Activated CD8-positive, alpha-beta memory T cell treated with anti-CD3 and anti-CD28 coated beads, Interleukin-2, amount 50 U/mL, for 24 hours (primary cell): Measurements from ENCODE around the gene ZNF518A.

ENCODE experiments used
- DNase-seq: peaks from one replicate; pipeline ENCODE4 v3.0.0-alpha.2; 2020; ENCODE audit errors: extremely low read depth

Gene ZNF518A, protein sequence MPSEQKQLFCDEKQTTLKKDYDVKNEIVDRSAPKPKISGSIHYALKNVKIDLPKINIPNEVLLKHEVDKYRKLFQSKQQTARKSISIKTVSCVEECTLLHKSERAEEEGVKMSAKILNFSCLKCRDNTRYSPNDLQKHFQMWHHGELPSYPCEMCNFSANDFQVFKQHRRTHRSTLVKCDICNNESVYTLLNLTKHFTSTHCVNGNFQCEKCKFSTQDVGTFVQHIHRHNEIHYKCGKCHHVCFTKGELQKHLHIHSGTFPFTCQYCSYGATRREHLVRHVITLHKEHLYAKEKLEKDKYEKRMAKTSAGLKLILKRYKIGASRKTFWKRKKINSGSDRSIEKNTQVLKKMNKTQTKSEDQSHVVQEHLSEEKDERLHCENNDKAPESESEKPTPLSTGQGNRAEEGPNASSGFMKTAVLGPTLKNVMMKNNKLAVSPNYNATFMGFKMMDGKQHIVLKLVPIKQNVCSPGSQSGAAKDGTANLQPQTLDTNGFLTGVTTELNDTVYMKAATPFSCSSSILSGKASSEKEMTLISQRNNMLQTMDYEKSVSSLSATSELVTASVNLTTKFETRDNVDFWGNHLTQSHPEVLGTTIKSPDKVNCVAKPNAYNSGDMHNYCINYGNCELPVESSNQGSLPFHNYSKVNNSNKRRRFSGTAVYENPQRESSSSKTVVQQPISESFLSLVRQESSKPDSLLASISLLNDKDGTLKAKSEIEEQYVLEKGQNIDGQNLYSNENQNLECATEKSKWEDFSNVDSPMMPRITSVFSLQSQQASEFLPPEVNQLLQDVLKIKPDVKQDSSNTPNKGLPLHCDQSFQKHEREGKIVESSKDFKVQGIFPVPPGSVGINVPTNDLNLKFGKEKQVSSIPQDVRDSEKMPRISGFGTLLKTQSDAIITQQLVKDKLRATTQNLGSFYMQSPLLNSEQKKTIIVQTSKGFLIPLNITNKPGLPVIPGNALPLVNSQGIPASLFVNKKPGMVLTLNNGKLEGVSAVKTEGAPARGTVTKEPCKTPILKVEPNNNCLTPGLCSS (N-terminal part only)

GRCh38 chr10:96129387-96130325 is at the start of gene ZNF518A:
ZNF518A (plus strand) TSS chr10:96130297; CDS start chr10:96156323, 26,026 bp downstream.
- peak; percentile 72 for DNase-seq

DNA sequence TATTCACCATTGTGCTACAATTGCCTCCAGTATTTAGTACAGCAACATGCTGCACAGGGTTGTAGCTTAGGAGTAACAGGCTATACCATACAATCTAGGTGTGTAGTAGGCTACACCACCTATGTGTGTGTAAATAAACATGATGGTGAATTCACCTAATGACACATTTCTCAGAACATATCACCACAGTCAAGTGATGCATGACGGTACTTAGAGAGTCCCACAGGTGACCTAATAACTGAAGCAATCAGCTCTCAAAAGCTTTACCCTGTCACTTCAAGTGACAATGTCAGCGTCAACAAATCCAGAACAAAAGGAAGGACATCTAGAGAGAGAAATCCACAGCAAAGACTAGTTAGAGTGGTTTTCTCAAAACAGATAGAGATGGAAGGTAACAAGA is 47.9 kb upstream of the ZNF518A start:
- DNase-seq = no peak

DNA sequence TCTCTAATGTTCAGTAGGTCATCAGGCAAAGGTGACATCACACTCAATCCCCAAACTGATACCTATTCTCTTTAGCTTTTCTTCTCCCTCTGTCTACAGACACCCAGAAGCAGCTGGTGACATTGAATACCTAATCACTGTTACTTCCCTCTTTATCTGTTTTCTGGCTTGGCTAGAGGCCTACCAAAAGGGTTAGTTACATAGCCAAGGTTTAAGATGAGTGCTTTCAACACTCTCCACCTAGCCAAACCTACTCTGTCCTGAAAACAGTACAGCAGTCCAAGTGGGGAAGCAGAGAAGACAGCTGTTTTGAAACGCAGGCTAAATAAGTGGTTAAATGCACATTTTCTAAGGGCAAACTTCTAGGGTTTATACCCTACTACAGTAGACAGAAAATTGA is 47.3 kb upstream of the ZNF518A start:
- no peak for DNase-seq

DNA sequence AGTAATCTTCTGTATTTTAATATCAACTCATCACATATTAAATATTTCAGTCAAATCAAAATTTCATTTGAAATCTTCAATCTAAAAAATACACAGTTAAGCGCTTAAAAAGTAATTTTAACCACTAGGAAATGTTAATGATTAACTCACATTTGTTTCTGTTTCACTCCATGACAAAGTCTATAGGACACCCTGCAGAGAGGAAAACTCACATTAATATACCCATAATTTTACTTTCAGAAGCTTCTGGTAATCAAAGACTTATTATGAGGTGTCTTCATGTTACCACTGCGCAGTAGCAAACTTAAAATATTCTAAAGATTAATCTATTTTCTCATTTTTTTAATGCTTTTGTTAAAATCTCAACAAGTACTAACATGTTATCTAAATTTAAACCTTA is 41.0 kb upstream of the ZNF518A start:
- DNase-seq = no peak

- DNase-seq = peak; percentile 83
Observed at GRCh38 chr10:96089670-96090462, 40.2 kb upstream of the ZNF518A start.

- DNase-seq = no peak
Observed at GRCh38 chr10:96090463-96090800, 39.7 kb upstream of the ZNF518A start.

DNA sequence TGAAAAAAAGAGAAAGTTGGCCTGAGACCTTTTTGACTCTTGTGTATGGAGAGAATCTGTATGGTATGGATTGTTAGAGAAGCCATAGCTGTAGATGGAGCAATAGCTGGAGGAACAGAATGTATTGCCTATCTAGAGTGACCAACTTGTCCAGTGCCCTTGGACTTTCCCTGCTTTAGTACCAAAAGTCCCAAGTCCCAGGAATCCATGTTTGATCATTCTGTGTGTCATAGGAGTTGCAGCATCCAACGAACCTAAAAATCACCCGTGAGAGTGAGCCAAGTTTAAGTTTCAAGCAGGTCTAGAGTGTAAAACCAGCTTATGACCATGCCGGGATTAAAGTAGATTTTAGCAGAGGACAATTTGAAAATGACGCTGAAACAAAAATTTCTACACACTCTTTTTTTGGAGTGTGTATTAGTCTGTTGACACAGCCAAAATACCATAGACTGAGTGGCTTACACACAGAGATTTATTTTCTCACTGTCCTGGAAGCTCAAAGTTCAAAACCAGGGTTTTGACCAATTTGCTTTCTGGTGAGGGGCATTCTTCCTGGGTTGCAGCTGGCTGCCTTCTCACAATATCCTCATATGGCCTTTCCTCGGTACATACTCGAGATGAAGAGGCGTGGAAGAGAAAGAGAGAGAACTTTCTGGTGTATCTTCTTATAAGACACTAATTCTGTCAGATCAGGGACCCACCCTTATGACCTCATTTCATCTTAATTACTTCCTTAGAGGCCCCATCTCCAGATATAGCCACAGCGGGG is 36.9 kb upstream of the ZNF518A start:
- DNase-seq = no peak

GRCh38 chr10:96093948-96094347 is 36.1 kb upstream of the ZNF518A start:
- DNase-seq = no peak

DNA sequence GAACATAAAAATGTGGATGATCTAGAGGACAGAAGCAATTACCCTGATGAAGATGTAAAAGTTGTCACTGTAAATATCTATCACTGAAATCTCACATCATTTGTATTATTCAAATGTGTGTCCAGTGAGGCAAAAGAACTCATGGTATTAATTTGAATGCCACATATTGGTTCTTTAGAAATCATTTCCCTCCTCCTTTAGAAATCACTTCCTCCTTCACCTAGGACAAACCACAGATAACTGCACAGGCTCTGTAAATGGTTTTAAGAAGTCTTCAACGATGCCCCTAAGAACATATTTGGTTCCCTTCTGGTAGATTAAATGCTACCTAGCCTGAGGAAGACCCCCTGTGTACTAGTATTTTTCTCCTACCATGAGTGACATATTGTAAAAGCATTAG is 33.1 kb upstream of the ZNF518A start:
- no peak for DNase-seq

- no peak for DNase-seq
Observed at GRCh38 chr10:96097865-96098264, 32.2 kb upstream of the ZNF518A start.

GRCh38 chr10:96107623-96108038 is 22.5 kb upstream of the ZNF518A start:
- no peak for DNase-seq

- DNase-seq = no peak
Observed at GRCh38 chr10:96112531-96112930, 17.6 kb upstream of the ZNF518A start.

DNA sequence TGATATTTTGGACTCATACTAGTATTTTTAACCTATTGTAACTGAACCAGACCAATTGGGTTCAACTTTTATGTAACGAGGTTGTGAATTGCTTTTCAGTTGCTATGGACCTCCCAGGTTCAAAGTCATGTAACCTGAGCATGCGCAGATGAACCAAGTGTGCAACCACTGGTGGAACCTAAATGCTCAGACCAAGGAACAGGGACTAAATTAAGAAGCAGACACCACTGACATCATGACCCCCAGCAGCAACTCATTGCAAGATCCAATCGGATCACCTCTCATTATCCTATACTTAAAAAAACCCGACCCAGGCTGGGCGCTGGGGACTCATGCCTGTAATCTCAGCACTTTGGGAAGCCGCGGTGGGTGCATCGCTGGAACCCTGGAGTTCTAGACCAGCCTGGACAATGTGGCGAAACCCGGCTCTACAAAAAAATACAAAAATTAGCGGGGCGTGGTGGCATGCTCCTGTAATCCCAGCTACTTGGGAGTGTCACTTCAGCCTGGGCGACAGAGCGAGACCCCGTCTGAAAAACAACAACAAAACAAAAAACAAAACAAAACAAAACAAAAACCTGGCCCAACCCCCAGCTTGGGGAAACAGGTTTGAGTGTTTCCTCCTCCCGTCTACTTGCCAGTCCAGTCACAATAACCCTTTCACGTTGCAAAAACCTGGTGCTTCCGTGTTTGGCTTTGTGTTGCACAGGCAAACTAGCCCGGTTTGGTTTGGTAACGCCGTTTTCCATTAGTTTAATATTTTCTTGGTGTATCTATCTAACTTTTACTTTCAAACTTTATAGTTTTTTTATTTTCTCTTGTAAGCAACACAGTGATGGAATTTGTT is 11.3 kb upstream of the ZNF518A start:
- DNase-seq = no peak

- DNase-seq = no peak
Observed at GRCh38 chr10:96122824-96123223, 7.3 kb upstream of the ZNF518A start.

GRCh38 chr10:96124230-96125141 is 5.6 kb upstream of the ZNF518A start:
- DNase-seq = no peak

GRCh38 chr10:96125142-96125515 is 5.0 kb upstream of the ZNF518A start:
- DNase-seq = no peak

GRCh38 chr10:96130326-96130995 is 364 bp downstream of the ZNF518A start:
- DNase-seq = peak; percentile 34
